SJSA1 (cell line): ENCODE data around the gene SMAD6. TPM values are rescaled to one million over a fixed set of nuclear protein-coding genes. Genes with fewer than 3 reads are reported as not detected.
"Not testable (repeated sequence)": the region's sequence is repeated elsewhere in the genome, so short reads cannot be mapped to it uniquely, and the experiment has no call there.

Experiments
- DNase-seq, 2 experiments: peaks; one replicate each; pipeline ENCODE4 v3.0.0-alpha.2; 2015 to 2020; ENCODE audit warnings: low spot score in 2 of 2, low read depth in 1 of 2
- H3K27ac ChIP-seq: fragments of 250-450 bp; sonication (Bioruptor Pico); 2 replicates; pipeline ENCODE4 v1.5.1; 2020; ENCODE audit warnings: mild to moderate bottlenecking, moderate library complexity
- H3K27me3 ChIP-seq: fragments of 250-450 bp; sonication (Bioruptor Pico); replicated peaks from 2 replicates; pipeline ENCODE4 v1.5.1; 2020; ENCODE audit warnings: mild to moderate bottlenecking, moderate library complexity
- H3K36me3 ChIP-seq: fragments of 250-450 bp; sonication (Bioruptor Pico); 2 replicates; pipeline ENCODE4 v1.5.1; 2020; ENCODE audit warnings: mild to moderate bottlenecking
- H3K4me1 ChIP-seq: fragments of 250-450 bp; sonication (Bioruptor Pico); replicated peaks from 2 replicates; pipeline ENCODE4 v1.6.1; 2021; ENCODE audit warnings: mild to moderate bottlenecking
- H3K4me3 ChIP-seq: fragments of 250-450 bp; sonication (Bioruptor Pico); 2 replicates; pipeline ENCODE4 v1.5.1; 2020; ENCODE audit warnings: mild to moderate bottlenecking
- H3K9me3 ChIP-seq: fragments of 250-450 bp; sonication (Bioruptor Pico); replicated peaks from 2 replicates; pipeline ENCODE4 v1.5.1; 2020; ENCODE audit warnings: mild to moderate bottlenecking
- total RNA-seq: library from RNA; depleted of rRNA; stranded (reverse); fragments of >200 nt; shearing (Covaris generic); gene quantifications from 2 replicates; pipeline ENCODE4 v1.2.3, GENCODE V29; 2014

Gene SMAD6
- total RNA-seq, 1 experiment from 2014 or later: 46.4 TPM

DNA sequence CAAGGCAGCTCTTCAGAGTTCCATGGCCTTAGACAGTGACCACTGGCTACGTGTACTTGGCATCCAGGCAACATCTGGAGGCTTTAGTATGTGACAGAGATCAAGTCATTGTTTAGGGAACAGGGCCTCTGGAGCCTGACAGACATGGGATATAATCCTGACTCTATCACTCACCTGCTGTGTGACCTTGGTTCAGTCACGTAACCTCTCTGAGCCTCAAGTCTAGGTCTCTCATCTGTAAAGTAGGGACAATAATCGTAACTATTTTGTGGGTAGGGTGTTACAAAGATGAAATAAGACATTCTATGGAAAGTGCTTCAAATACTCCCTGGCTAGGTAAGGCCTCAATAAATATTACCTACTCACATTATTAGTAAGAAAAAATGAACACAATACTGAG lies 114.2 kb downstream of the SMAD6 start:
- Histone ChIP-seq H3K4me3 (no peak overlapping the region), H3K36me3 (no peaks in the 10 kb centered on the region), H3K27me3 (no peaks in the 10 kb centered on the region), H3K9me3 (no peaks in the 10 kb centered on the region), H3K4me1 (peaks cover 16% of the 10 kb centered on the region), H3K27ac (no peak overlapping the region)
- no peak for DNase-seq

DNA sequence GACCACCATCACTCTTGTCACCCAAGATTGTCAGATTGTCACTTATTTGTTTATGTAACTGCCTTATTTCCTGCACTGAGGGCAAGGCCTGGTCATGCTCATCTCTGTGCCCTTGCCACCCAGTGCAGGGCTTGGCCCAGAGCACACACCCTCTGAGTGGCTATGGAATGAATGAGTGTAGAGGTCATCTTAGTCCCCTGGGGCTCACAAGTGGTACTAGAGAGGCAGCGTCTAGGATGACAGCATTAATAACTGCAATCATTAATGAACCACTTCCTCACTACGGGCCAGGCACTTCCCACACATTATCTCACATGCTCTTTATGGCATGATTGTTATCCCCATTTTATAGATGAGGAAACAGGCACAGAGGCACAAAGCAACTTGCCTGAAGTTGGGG lies 117.0 kb downstream of the SMAD6 start:
- no peaks in the 10 kb centered on the region for H3K27me3 ChIP-seq
- no peak overlapping the region for H3K27ac ChIP-seq
- DNase-seq: no peak
- H3K9me3 ChIP-seq: no peaks in the 10 kb centered on the region
- no peak overlapping the region for H3K4me3 ChIP-seq
- H3K4me1 ChIP-seq: peaks cover 16% of the 10 kb centered on the region
- no peaks in the 10 kb centered on the region for H3K36me3 ChIP-seq

DNA sequence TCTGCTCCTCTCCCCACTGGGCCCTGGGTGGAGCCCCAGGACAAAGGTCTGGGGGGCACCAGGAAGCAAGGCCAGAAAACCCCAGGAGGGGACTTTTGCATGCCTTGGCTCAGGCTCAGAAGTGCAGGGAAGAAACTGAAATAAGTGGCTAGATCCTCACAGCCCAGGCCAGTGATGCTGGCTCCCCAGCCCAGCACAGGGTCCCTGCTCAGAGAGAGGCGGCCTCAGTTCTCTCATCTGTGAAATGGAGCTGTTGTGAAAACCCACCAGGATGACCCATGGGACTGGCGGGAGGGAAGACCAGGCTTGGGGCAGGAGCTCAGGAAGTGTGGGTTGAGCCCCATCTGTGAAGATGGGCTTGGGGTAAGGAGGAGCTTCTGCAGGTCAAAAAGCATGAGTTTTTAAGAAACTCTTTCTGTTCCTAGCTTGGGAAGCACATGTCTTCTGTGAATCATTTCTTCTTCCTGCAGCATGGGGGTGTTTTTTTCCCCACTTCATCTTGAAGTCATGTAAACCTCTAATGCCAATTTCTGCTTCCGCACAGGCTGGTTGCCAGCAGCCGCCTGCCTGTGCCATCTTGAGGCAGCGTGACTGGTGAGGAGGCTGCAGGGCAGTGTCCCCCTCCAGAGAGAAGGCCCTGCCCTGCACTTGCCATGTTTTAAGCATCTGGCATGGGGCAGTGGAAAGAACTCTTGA lies 118.6 kb downstream of the SMAD6 start:
- Histone ChIP-seq H3K27me3 (no peaks in the 10 kb centered on the region), H3K9me3 (no peaks in the 10 kb centered on the region), H3K27ac (no peak overlapping the region), H3K4me3 (no peak overlapping the region), H3K4me1 (peaks cover 6% of the 10 kb centered on the region), H3K36me3 (no peaks in the 10 kb centered on the region)
- no peak for DNase-seq

GRCh38 chr15:66821307-66821706 lies 119.3 kb downstream of the SMAD6 start:
- H3K27me3 ChIP-seq: no peaks in the 10 kb centered on the region
- no peak for DNase-seq
- H3K4me3 ChIP-seq: no peak overlapping the region
- H3K36me3 ChIP-seq: no peaks in the 10 kb centered on the region
- no peaks in the 10 kb centered on the region for H3K9me3 ChIP-seq
- H3K27ac ChIP-seq: no peak overlapping the region
- H3K4me1 ChIP-seq: peaks cover 4% of the 10 kb centered on the region

DNA sequence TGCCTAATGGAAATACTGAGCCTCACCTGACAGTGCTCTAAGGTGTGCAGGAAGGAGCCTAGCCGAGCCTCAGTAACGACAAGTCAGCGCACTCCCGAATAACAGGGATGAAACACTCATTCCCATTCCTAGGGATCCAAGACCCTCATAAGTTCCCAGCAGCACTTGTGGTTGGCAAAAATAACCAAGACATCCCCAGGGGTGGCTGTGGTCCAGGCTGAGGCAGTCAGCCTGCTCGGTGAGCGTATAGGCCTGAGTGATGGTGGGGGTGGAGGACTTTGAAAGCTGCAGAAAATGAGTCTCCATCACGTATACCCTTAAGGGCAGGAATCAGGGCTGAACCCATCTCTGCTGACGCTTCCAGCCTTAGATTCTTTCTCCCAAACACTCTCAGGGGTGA lies 120.1 kb downstream of the SMAD6 start:
- Histone ChIP-seq H3K36me3 (no peaks in the 10 kb centered on the region), H3K9me3 (no peaks in the 10 kb centered on the region), H3K27ac (no peak overlapping the region), H3K4me3 (no peak overlapping the region), H3K27me3 (no peaks in the 10 kb centered on the region), H3K4me1 (peaks cover 4% of the 10 kb centered on the region)
- no peak for DNase-seq

GRCh38 chr15:66822576-66822975 lies 120.5 kb downstream of the SMAD6 start:
- H3K9me3 ChIP-seq: no peaks in the 10 kb centered on the region
- no peaks in the 10 kb centered on the region for H3K36me3 ChIP-seq
- H3K4me3 ChIP-seq: no peak overlapping the region
- H3K27ac ChIP-seq: no peak overlapping the region
- no peak for DNase-seq
- peaks cover 4% of the 10 kb centered on the region for H3K4me1 ChIP-seq
- H3K27me3 ChIP-seq: no peaks in the 10 kb centered on the region

DNA sequence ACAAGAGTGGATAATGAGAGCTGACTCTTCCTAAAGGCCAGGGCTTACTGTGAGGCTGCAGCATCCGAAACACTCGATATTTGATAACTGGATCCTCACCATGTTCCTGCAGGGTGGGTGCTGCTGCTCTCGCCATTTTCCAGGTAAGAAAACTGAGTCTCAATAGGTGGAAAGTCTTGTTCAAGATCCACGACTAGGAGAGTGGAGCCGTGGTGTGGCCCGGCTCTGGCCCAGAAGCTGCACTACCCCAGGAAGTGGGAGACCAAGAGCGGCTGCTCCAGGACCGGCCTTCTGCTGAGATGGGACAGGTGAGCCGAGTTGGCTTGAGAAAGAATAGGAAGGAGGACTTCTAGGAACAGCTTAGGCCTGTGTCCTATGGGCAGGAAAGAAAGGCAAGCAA lies 121.6 kb downstream of the SMAD6 start:
- no peaks in the 10 kb centered on the region for H3K36me3 ChIP-seq
- H3K27me3 ChIP-seq: no peaks in the 10 kb centered on the region

GRCh38 chr15:66824424-66824823 lies 122.4 kb downstream of the SMAD6 start:
- H3K9me3 ChIP-seq: no peaks in the 10 kb centered on the region
- no peak overlapping the region for H3K27ac ChIP-seq
- H3K4me1 ChIP-seq: no peaks in the 10 kb centered on the region; the same call in 1 of the 2 replicates
- DNase-seq: no peak
- no peaks in the 10 kb centered on the region for H3K36me3 ChIP-seq
- H3K4me3 ChIP-seq: no peak overlapping the region
- H3K27me3 ChIP-seq: no peaks in the 10 kb centered on the region

More for the DNA sequence above, 121.6 kb downstream of the SMAD6 start:
- no peaks in the 10 kb centered on the region for H3K9me3 ChIP-seq
- no peak overlapping the region for H3K27ac ChIP-seq
- H3K4me1 ChIP-seq: peaks cover 4% of the 10 kb centered on the region
- no peak overlapping the region for H3K4me3 ChIP-seq
- no peak for DNase-seq

DNA sequence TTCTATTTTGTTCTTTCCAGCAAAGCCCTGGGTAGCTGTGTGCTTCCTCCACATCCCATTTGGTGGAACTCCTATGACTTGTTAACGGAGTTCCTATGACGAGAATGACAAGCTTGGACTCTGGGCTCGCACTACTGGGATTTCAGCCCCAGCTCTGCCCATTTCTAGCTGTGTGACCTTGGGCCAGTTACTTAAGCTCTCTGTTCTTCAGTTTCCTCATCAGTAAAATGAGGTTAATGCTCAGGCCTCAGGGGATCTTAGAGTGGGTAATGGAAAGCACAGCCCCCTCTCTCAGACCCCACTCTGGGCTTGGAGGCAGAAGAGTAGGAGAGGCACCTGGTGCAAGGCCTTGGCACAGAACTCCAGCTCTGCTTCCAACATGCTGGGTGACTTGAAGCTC lies 123.1 kb downstream of the SMAD6 start:
- Histone ChIP-seq H3K9me3 (no peaks in the 10 kb centered on the region), H3K4me3 (no peak overlapping the region), H3K4me1 (peaks cover 3% of the 10 kb centered on the region), H3K36me3 (no peaks in the 10 kb centered on the region), H3K27me3 (no peaks in the 10 kb centered on the region), H3K27ac (no peak overlapping the region)
- no peak for DNase-seq

- no peak for DNase-seq
- peaks cover 9% of the 10 kb centered on the region for H3K4me1 ChIP-seq
- no peak overlapping the region for H3K27ac ChIP-seq
- no peaks in the 10 kb centered on the region for H3K36me3 ChIP-seq
- no peak overlapping the region for H3K4me3 ChIP-seq
- H3K27me3 ChIP-seq: no peaks in the 10 kb centered on the region
- no peaks in the 10 kb centered on the region for H3K9me3 ChIP-seq
Measured at GRCh38 chr15:66825731-66826130, 123.7 kb downstream of the SMAD6 start.

DNA sequence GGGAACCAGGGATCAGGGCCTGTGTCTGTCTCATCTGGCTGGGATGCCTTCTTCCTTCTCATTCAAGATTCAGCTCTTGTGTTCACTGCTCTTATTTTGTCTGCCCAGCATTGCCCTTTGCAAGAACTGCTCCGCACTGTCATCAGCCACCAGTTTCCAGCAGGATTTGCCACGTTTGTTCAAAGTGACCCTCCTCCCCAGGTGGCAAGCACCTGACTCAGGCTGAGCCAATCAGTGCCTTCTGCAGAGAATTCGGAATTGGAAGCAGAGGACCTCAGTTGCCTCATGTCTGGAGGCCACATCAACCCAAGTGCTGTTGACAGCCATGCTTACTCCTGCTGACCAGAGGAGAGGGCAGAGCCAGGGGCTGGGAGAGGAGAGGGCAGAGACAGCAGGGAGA lies 124.5 kb downstream of the SMAD6 start:
- no peak overlapping the region for H3K27ac ChIP-seq
- H3K4me3 ChIP-seq: no peak overlapping the region
- H3K27me3 ChIP-seq: no peaks in the 10 kb centered on the region
- no peak for DNase-seq
- no peaks in the 10 kb centered on the region for H3K36me3 ChIP-seq
- H3K4me1 ChIP-seq: peaks cover 12% of the 10 kb centered on the region
- no peaks in the 10 kb centered on the region for H3K9me3 ChIP-seq

DNA sequence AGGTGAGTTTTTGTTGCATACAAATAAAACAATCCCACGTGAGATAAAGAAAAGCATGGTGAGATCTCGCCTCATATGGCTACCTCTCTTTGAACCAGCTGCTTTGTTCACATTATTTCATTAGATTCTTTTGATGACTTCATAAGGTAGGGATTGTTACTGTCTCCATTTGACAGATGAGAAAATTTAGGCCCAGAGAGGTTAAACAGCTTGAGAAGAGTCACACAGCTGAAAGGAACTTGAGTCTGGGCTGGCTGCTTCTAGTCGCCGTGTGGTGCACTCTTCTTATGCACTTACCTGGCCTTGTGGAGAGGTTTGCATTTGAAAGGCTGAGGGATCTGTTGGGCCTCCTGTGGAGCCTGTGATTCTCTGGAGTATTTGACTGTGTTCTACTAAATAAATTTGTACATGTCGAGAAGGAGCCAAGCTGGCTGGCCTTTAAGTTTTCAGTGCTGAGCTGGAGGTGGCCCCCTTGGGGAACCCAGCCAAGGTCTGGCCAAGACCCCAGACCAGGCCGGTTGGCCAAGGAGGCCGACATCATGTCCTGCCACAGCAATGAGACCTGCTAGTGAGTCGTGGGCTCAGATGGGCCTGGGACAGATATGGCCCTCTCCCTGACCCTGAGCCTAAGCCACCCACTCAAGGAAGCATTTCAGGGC lies 125.1 kb downstream of the SMAD6 start:
- Histone ChIP-seq H3K4me3 (no peak overlapping the region), H3K4me1 (peaks cover 12% of the 10 kb centered on the region), H3K27me3 (no peaks in the 10 kb centered on the region), H3K27ac (no peak overlapping the region), H3K36me3 (no peaks in the 10 kb centered on the region), H3K9me3 (no peaks in the 10 kb centered on the region)
- no peak for DNase-seq

GRCh38 chr15:66827698-66828055 lies 125.6 kb downstream of the SMAD6 start:
- no peak for DNase-seq
- H3K9me3 ChIP-seq: no peaks in the 10 kb centered on the region
- H3K27ac ChIP-seq: no peak overlapping the region
- peaks cover 12% of the 10 kb centered on the region for H3K4me1 ChIP-seq
- H3K36me3 ChIP-seq: no peaks in the 10 kb centered on the region
- H3K27me3 ChIP-seq: no peaks in the 10 kb centered on the region
- H3K4me3 ChIP-seq: no peak overlapping the region

- H3K36me3 ChIP-seq, H3K4me3 ChIP-seq, DNase-seq, H3K9me3 ChIP-seq, H3K27me3 ChIP-seq, H3K27ac ChIP-seq: not testable (repeated sequence)
- peaks cover 12% of the 10 kb centered on the region for H3K4me1 ChIP-seq
Measured at GRCh38 chr15:66828817-66829541, 126.9 kb downstream of the SMAD6 start.
